Activated naive CD8-positive, alpha-beta T cell (primary cell): Measurements from ENCODE around the gene COX6A2.

Experiments used
- H3K27ac Mint-ChIP-seq: one replicate; pipeline ENCODE4 v1.8.0; 2021; ENCODE audit warnings: mixed read lengths
- H3K27me3 Mint-ChIP-seq: one replicate; pipeline ENCODE4 v1.8.0; 2021; ENCODE audit warnings: mixed read lengths
- H3K36me3 Mint-ChIP-seq: one replicate; pipeline ENCODE4 v1.8.0; 2021; ENCODE audit warnings: mixed read lengths
- H3K4me1 Mint-ChIP-seq: one replicate; pipeline ENCODE4 v1.8.0; 2021; ENCODE audit warnings: low read depth, mixed read lengths
- H3K4me3 Mint-ChIP-seq: one replicate; pipeline ENCODE4 v1.8.0; 2021; ENCODE audit warnings: mild to moderate bottlenecking, mixed read lengths
- H3K9me3 Mint-ChIP-seq: one replicate; pipeline ENCODE4 v1.8.0; 2021; ENCODE audit warnings: low read depth, mixed read lengths

The COX6A2 gene

DNA sequence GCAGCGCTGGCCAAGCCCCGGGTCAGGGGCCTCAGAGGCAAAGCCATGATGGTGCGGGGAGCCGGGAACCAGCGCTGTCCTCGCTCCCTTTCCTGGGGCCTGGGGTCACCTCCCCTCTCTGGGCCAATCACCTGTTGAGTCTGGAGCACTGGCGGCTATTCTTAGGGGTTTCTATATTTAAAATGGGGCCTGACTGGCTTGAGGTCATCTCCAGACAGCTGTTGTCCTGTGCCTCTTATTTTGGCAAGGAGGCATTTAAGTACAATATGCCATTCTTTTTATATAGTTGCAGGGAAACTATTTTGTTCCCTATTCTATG is at the start of gene COX6A2:
Gene COX6A2, minus strand, starts transcription at position 82 of the 319 bp plus-strand sequence. Its CDS starts 35 bp downstream, at position 47.
- peak within 1 kb of the TSS; percentile 46 for H3K4me3 Mint-ChIP-seq
- no peak within 1 kb of the TSS for H3K27ac Mint-ChIP-seq
- no peaks in the 10 kb centered on the region for H3K27me3 Mint-ChIP-seq
- no peaks in the 10 kb centered on the region for H3K36me3 Mint-ChIP-seq
- no peaks in the 10 kb centered on the region for H3K9me3 Mint-ChIP-seq
- H3K4me1 Mint-ChIP-seq = peaks cover 9% of the 10 kb centered on the region

GRCh38 chr16:31477220-31478216 is 49.4 kb upstream of the COX6A2 start:
- no peaks in the 10 kb centered on the region for H3K36me3 Mint-ChIP-seq
- peaks cover under 1% of the 10 kb centered on the region for H3K27me3 Mint-ChIP-seq
- H3K4me1 Mint-ChIP-seq = peaks cover 16% of the 10 kb centered on the region
- no peak overlapping the region for H3K27ac Mint-ChIP-seq
- no peaks in the 10 kb centered on the region for H3K9me3 Mint-ChIP-seq
- H3K4me3 Mint-ChIP-seq = peak overlapping the region; percentile 79

DNA sequence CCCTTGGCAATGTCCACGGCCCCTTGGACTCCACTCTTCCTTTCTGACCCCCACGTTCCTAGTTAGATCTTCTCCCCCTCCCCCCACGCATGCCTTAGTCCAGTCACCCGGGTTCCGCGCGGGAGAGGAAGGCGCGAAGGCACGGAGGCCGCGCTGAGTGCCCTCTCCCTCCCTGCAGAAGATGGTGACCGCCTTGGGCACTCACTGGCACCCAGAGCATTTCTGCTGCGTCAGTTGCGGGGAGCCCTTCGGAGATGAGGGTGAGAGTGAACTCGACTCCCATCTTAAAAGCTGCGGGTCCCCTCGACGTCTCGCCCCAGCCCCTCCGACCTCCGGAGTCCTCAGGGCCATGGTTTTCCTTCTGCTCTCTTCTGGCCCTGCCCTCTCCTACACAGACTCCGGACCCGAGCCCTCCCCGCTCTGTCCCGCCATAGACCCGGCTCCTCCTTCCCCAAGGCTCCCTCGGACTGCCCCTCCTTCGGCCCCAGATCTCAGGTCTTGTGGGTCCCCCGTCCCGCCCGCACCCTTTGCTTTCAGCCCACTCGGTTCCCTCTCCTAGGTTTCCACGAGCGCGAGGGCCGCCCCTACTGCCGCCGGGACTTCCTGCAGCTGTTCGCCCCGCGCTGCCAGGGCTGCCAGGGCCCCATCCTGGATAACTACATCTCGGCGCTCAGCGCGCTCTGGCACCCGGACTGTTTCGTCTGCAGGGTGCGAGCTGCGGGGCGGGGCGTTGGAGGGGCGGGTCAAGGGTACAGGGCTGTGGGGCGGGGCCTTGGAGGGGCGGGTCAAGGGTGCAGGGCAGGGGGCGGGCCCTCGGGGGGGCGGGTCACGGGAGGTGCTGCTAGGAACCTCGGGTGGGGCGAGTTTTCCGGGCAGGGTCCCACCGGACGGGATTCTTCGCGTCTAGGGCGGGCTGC is 48.4 kb upstream of the COX6A2 start:
- peaks cover 2% of the 10 kb centered on the region for H3K27me3 Mint-ChIP-seq
- H3K4me3 Mint-ChIP-seq = peak overlapping the region; percentile 83
- H3K9me3 Mint-ChIP-seq = no peaks in the 10 kb centered on the region
- H3K27ac Mint-ChIP-seq = peak overlapping the region; percentile 50
- H3K4me1 Mint-ChIP-seq = peaks cover 18% of the 10 kb centered on the region
- no peaks in the 10 kb centered on the region for H3K36me3 Mint-ChIP-seq

DNA sequence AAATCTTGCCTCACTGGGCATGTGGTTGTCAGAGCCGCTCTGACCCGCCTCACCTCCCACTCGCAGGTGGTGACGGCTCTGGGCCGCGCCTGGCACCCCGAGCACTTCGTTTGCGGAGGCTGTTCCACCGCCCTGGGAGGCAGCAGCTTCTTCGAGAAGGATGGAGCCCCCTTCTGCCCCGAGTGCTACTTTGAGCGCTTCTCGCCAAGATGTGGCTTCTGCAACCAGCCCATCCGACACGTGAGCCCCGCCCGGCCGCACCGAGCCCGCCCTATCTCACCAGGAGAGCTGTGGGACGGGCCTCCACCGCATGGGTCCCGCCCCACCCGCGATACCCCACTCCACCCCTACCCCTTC is 47.8 kb upstream of the COX6A2 start:
- Mint-ChIP-seq H3K27me3 (peaks cover 6% of the 10 kb centered on the region), H3K4me1 (peaks cover 20% of the 10 kb centered on the region), H3K9me3 (no peaks in the 10 kb centered on the region), H3K4me3 (peak overlapping the region; percentile 83), H3K27ac (no peak overlapping the region), H3K36me3 (no peaks in the 10 kb centered on the region)

DNA sequence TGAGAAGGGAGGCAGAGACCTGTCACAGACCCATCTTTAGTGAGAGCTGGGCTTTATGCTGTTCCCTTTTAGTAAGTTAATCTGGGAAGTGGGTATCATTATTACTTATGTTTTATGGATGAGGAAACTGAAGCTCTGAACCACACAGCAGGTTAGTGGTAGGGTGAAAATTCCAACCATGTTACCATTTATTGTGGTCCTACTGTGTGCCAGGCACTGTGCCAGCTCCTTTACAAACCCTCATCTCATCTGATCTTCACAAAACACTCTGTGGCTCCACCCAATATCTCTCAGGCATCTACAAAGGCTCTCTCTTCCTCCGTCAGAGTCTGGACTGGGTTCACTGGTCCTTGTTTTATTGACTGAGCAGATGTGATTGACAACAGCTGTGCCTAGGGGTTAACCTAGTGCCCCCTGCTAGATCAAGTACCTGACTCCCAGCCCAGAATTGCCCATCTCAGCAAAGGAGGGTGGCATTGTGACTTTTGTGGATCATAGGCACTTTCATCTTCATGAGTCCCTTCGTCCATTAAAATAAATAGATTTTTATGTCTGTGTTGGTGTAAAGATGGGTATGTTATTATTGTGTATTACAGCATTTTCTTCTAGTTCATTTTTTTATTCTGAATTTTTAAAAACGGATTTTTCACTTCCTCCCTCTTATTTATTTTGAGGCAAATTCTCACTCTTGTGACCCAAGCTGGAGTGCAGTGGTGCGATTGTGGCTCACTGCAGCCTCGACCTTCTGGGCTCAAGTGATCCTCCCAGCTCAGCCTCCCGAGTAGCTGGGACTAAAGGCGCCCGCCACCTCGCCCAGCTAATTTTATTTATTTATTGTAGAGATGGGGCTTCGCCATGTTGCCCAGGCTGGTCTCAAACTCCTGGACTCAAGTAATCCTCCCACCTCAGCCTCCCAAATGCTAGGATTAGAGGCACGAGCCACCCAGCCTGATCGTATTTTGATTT is 46.9 kb upstream of the COX6A2 start:
- Mint-ChIP-seq H3K9me3 (no peaks in the 10 kb centered on the region), H3K27me3 (peaks cover 6% of the 10 kb centered on the region), H3K36me3 (no peaks in the 10 kb centered on the region), H3K27ac (no peak overlapping the region), H3K4me1 (peaks cover 20% of the 10 kb centered on the region), H3K4me3 (peak overlapping the region; percentile 44)

DNA sequence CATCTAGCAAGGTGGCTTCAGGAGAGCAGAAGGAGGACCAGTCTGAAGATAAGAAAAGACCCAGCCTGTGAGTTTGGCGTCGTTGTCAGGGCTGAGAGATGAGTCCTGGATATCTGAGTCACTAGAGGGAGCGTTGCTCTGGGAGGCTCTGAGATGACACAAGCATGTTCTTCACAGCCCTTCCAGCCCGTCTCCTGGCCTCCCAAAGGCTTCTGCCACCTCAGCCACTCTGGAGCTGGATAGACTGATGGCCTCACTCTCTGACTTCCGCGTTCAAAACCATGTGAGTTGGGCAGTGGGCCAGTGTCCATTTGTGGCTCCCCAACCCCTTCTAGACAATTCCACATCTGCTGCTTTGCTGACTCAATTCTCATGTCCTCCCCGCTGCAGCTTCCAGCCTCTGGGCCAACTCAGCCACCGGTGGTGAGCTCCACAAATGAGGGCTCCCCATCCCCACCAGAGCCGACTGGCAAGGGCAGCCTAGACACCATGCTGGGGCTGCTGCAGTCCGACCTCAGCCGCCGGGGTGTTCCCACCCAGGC is 46.1 kb upstream of the COX6A2 start:
- Mint-ChIP-seq H3K4me1 (peaks cover 20% of the 10 kb centered on the region), H3K4me3 (peak overlapping the region; percentile 42), H3K27ac (no peak overlapping the region)

DNA sequence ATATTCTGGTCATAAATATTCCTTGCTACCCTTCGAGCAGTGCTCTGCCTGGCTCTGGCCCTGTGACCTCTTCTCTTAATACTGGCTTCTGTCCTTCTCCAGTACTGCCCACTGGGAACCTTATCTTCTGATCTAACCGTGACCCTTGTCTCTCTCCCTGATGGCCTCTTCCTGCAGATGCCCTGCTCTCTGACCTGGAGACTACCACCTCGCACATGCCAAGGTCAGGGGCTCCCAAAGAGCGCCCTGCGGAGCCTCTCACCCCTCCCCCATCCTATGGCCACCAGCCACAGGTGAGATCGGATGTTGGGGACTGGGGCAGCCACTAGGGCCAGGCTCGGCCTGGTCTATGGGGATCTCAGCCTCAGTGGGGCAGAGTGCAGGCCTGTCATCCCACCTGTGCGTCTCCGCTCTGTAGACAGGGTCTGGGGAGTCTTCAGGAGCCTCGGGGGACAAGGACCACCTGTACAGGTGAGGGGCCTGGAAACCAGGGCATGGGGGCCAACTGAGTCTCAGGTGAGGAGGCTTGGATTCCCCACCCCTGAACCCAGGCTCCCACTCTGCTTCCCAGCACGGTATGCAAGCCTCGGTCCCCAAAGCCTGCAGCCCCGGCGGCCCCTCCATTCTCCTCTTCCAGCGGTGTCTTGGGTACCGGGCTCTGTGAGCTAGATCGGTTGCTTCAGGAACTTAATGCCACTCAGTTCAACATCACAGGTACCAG is 45.3 kb upstream of the COX6A2 start:
- peak overlapping the region; percentile 7 for H3K4me3 Mint-ChIP-seq
- H3K36me3 Mint-ChIP-seq = no peaks in the 10 kb centered on the region
- H3K9me3 Mint-ChIP-seq = no peaks in the 10 kb centered on the region
- H3K27ac Mint-ChIP-seq = no peak overlapping the region
- peaks cover 20% of the 10 kb centered on the region for H3K4me1 Mint-ChIP-seq
- H3K27me3 Mint-ChIP-seq = peaks cover 6% of the 10 kb centered on the region

More for the DNA sequence above, 46.1 kb upstream of the COX6A2 start:
- Mint-ChIP-seq H3K27me3 (peaks cover 6% of the 10 kb centered on the region), H3K9me3 (no peaks in the 10 kb centered on the region), H3K36me3 (no peaks in the 10 kb centered on the region)

GRCh38 chr16:31472709-31473203 is 44.6 kb upstream of the COX6A2 start:
- H3K27ac Mint-ChIP-seq = no peak overlapping the region
- H3K36me3 Mint-ChIP-seq = no peaks in the 10 kb centered on the region
- peaks cover 15% of the 10 kb centered on the region for H3K4me1 Mint-ChIP-seq
- H3K9me3 Mint-ChIP-seq = no peaks in the 10 kb centered on the region
- peaks cover 6% of the 10 kb centered on the region for H3K27me3 Mint-ChIP-seq
- H3K4me3 Mint-ChIP-seq = peak overlapping the region; percentile 77

GRCh38 chr16:31471875-31472708 is 43.9 kb upstream of the COX6A2 start, which contains the start of gene TGFB1I1:
Gene TGFB1I1, plus strand, starts transcription at chr16:31472152. Its CDS starts 37 bp downstream, at chr16:31472189.
- Mint-ChIP-seq H3K27ac (no peak within 1 kb of the TSS), H3K27me3 (peaks cover 6% of the 10 kb centered on the region), H3K4me1 (peaks cover 16% of the 10 kb centered on the region), H3K4me3 (peak within 1 kb of the TSS; percentile 77), H3K9me3 (no peaks in the 10 kb centered on the region), H3K36me3 (peaks cover under 1% of the 10 kb centered on the region)

DNA sequence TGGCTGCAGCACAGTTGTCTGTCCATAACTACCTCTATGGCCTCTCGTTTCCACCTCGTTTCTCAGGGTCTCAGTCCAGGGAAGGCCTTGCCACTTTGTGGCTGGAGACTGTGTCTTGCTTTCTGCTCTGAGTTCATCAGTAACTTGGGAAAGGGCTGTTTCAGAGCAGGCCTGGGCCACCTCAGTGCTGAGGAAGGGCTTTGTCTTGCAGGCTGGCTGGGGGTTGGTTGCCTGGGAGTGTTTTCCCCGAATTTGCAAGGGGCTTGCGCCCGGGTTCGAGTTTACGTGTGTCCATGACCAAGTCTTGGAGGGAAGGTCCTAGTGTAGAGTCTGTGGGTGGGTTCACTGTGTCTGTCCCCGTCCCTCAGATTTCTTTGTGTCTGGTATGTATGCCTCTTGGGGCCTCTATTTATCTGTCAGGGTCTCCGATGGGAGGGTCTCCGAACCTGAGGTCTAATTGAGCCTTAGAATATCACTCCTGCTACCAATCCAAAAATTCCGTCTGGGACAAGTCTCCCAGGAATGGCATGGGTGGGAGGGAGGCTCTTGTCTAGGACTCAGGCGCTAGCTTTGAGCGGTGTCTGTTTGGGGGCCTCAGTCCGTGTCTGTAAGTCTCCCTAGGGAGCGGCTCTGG is 43.2 kb upstream of the COX6A2 start:
- Mint-ChIP-seq H3K9me3 (no peaks in the 10 kb centered on the region), H3K4me1 (peaks cover 16% of the 10 kb centered on the region), H3K4me3 (peak overlapping the region; percentile 46), H3K27me3 (peaks cover 6% of the 10 kb centered on the region), H3K36me3 (peaks cover 3% of the 10 kb centered on the region), H3K27ac (no peak overlapping the region)

GRCh38 chr16:31470615-31471014 is 42.5 kb upstream of the COX6A2 start:
- Mint-ChIP-seq H3K27me3 (peaks cover 6% of the 10 kb centered on the region), H3K9me3 (no peaks in the 10 kb centered on the region), H3K36me3 (peaks cover 3% of the 10 kb centered on the region), H3K4me3 (no peak overlapping the region), H3K27ac (no peak overlapping the region), H3K4me1 (peaks cover 13% of the 10 kb centered on the region)

GRCh38 chr16:31467858-31468257 is 39.7 kb upstream of the COX6A2 start:
- Mint-ChIP-seq H3K4me1 (peaks cover 14% of the 10 kb centered on the region), H3K27me3 (peaks cover 6% of the 10 kb centered on the region), H3K9me3 (no peaks in the 10 kb centered on the region), H3K36me3 (peaks cover 8% of the 10 kb centered on the region), H3K27ac (no peak overlapping the region), H3K4me3 (no peak overlapping the region)
